Ovary (tissue), 9 donors: ENCODE results near the gene CCDC61. TPM values are rescaled to one million over a fixed set of nuclear protein-coding genes. Genes with fewer than 3 reads are reported as not detected.

Source experiments
- DNase-seq, 5 donors: peaks; one replicate each; pipeline ENCODE4 v3.0.0-alpha.2; 2019 to 2020
- H3K27ac ChIP-seq, 2 donors: fragments of 200-600 bp; one replicate each; pipeline versions ENCODE4 v1.5.1 to v1.8.0; 2019 to 2022
- H3K27me3 ChIP-seq: fragments of 200-600 bp; one replicate; pipeline ENCODE4 v1.8.0; 2022
- H3K36me3 ChIP-seq: fragments of 200-600 bp; sonication (generic); one replicate; pipeline ENCODE4 v1.5.1; 2019
- H3K4me1 ChIP-seq: one replicate; pipeline ENCODE4 v1.8.1; 2013; ENCODE audit warnings: mild to moderate bottlenecking, moderate library complexity; ENCODE audit not compliant: insufficient read depth
- H3K4me3 ChIP-seq: fragments of 200-600 bp; sonication (generic); one replicate; pipeline ENCODE4 v1.5.1; 2017
- H3K9me3 ChIP-seq, 2 donors: fragments of 200-600 bp in 1 of 2; sonication (generic) in 1 of 2; one replicate each; pipeline versions ENCODE4 v1.5.1 to v1.8.1; 2013 to 2019; ENCODE audit warnings: mild to moderate bottlenecking in 1 of 2, moderate library complexity in 1 of 2
- EP300 ChIP-seq: sonication (generic); formaldehyde crosslinking; IDR thresholded peaks from one replicate; pipeline ENCODE4 v1.6.1; 2017; ENCODE audit warnings: antibody characterized with exemption
- POLR2A ChIP-seq: fragments of 450-650 bp; IDR thresholded peaks from one replicate; pipeline ENCODE4 v1.6.1; 2017; ENCODE audit warnings: antibody characterized with exemption, mild to moderate bottlenecking, moderate library complexity
- WGBS, 3 donors: extraction: QIAGEN DNeasy Blood & Tissue Kit in 1 of 3; methylation state at CpG; one replicate each; pipeline versions ENCODE4 v1.1.5 to v1.1.7; 2013 to 2017; 5-methylcytosine and 5-hydroxymethylcytosine counted together
- intact Hi-C, 4 donors: fragments of 100-400 bp; cut with DNase I; formaldehyde crosslinking; loops; one replicate each; pipeline versions ENCODE4 v1.11.0 to v1.15.1; 2022 to 2023
- polyA plus RNA-seq, 2 donors: library from polyadenylated mRNA; stranded (reverse); fragments of 200-250 nt in 1 of 2; fragments of 350-450 nt in 1 of 2; fragmentation: Illumina TruSeq in 1 of 2; extraction: RNeasy Lipid Tissue Mini Kit (QIAGEN cat#74804) in 1 of 2; gene quantifications; one replicate each; pipeline ENCODE4 v1.2.3, GENCODE V29; 2013 to 2014
- total RNA-seq, 7 donors: library from RNA; depleted of rRNA in 2 of 7; stranded (reverse); fragments of >200 nt in 2 of 7; fragmentation: NEBNext Ultra II Directional in 3 of 7; extraction: Animal tissue kit (Norgen Biotek cat#: 25700) in 3 of 7; gene quantifications; one replicate each; pipeline versions ENCODE4 v1.1.0 to v1.2.4, GENCODE V29; 2016 to 2023
- TF ChIP-seq, protein P1 (sequence below), 3 donors: fragments of 450-650 bp in 2 of 3; fragments of 200-600 bp in 1 of 3; IDR thresholded peaks; one replicate each; pipeline versions ENCODE4 v1.5.1 to v1.8.0; 2016 to 2022; ENCODE audit warnings: antibody characterized with exemption in 3 of 3, mild to moderate bottlenecking in 1 of 3
- donor health status: DM: no; HTN: no; CAD: no; lungs with moderate emphysema.
- donor health status: DM: no; HTN: no; CAD: no.
- donor health status: Bipolar disorder and iron deficiency.
- donor health status: DM: yes; HTN: yes; CAD: no.
- donor health status: DM: no; HTN: no; CAD: no.
- donor health status: DM: yes; HTN: yes; CAD: no.

Gene CCDC61
- total and polyA plus RNA-seq, 9 donors: 2.7 to 19.6 (median 14.9) TPM

- H3K27ac ChIP-seq: no peak overlapping the region
- no peaks in the 10 kb centered on the region for H3K36me3 ChIP-seq
- 80 to 83% (median 82%) methylated on average over 12 of the region's 12 CpGs for WGBS, 3 donors
- no peak for DNase-seq
- intact Hi-C loops: no loop called here
- H3K4me3 ChIP-seq: no peak overlapping the region
- H3K4me1 ChIP-seq: no peaks in the 10 kb centered on the region
- TF ChIP-seq POLR2A: no peak
- no peak for TF ChIP-seq EP300
- TF ChIP-seq, protein P1, sequence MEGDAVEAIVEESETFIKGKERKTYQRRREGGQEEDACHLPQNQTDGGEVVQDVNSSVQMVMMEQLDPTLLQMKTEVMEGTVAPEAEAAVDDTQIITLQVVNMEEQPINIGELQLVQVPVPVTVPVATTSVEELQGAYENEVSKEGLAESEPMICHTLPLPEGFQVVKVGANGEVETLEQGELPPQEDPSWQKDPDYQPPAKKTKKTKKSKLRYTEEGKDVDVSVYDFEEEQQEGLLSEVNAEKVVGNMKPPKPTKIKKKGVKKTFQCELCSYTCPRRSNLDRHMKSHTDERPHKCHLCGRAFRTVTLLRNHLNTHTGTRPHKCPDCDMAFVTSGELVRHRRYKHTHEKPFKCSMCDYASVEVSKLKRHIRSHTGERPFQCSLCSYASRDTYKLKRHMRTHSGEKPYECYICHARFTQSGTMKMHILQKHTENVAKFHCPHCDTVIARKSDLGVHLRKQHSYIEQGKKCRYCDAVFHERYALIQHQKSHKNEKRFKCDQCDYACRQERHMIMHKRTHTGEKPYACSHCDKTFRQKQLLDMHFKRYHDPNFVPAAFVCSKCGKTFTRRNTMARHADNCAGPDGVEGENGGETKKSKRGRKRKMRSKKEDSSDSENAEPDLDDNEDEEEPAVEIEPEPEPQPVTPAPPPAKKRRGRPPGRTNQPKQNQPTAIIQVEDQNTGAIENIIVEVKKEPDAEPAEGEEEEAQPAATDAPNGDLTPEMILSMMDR (IDR thresholded peaks at IDR 0.05): no peak
- H3K9me3 ChIP-seq: no peaks in the 10 kb centered on the region
- H3K27me3 ChIP-seq: no peaks in the 10 kb centered on the region
Observed at GRCh38 chr19:45990113-45990728, 5.0 kb upstream of the CCDC61 start.

DNA sequence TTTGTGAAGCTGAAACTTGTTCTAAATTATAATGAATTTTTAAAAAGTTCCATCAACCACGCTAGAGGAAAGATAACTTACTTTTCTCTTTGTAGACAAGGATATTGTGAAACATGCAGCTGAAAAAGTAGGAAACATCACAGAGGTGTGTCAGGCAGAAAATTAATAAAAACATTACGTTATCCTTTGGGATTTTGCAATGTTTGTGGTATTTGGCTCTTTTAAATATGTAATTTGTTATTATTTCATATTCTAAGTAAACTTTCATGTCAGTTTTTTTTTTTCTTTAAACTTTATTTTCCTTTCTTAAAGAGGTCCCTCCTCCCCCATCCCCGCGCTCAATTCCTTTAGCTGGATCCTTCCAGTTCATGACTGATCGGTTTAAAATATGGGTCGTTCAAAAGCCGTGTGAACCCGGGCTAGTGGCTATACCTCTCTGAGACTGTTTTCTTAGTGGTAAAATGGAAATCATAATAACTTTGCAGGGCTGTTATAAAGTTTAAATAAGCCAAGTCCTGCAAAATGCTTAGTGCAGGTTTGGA is 740 bp upstream of the CCDC61 start:
- WGBS, 3 donors: 3 to 4% (median 4%) methylated on average over 8 of the region's 8 CpGs
- no peak for DNase-seq
- TF ChIP-seq EP300: no peak
- TF ChIP-seq, protein P1 (IDR thresholded peaks at IDR 0.05): no peak
- no peak for TF ChIP-seq POLR2A
- H3K4me1 ChIP-seq: no peaks in the 10 kb centered on the region
- no peaks in the 10 kb centered on the region for H3K27me3 ChIP-seq
- no peak overlapping the region for H3K27ac ChIP-seq
- intact Hi-C loops: no loop called here
- no peaks in the 10 kb centered on the region for H3K36me3 ChIP-seq
- peak overlapping the region; percentile 34 for H3K4me3 ChIP-seq
- H3K9me3 ChIP-seq: no peaks in the 10 kb centered on the region

DNA sequence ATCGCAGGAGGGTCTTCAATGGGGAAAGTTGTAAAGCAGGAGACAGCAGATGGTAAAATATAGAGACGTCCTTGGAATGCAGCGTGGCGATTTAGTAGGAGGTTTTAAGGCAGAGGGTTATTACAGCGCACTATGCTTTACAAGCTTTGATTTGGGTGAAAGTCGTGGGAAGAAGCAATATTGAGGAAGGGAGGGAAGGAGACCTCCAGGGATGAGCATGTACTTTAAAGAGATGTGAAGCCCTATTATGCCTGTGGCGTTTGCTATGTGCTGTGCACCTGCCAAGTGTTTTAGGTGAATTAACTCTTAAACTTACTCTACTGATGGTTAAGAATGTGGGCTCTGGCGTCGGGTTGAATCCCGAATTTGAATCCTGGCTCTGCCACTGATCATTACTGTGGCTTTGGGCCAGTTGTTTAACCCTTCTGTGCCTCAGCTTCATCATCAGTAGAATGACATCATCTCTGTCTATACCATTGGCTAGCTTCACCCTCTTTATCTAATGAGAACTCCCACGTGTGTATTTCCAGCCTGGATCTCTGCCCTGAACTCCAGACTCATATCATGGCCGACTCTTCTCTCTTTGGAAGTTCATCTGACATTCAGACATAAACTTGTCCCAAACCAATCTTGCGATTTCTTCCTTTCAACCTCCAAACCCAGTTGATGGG is 583 bp downstream of the CCDC61 start:
- no peak overlapping the region for H3K27ac ChIP-seq
- 7 to 8% (median 7%) methylated on average over 13 of the region's 13 CpGs for WGBS, 3 donors
- intact Hi-C loops: no loop called here

GRCh38 chr19:45996933-45997332 is 1.7 kb downstream of the CCDC61 start:
- intact Hi-C loops: no loop called here
- no peaks in the 10 kb centered on the region for H3K9me3 ChIP-seq
- peaks cover 6% of the 10 kb centered on the region for H3K4me1 ChIP-seq
- H3K27ac ChIP-seq: no peak overlapping the region
- no peak for TF ChIP-seq EP300
- TF ChIP-seq POLR2A: no peak
- TF ChIP-seq, protein P1 (IDR thresholded peaks at IDR 0.05): no peak
- no peaks in the 10 kb centered on the region for H3K36me3 ChIP-seq
- H3K27me3 ChIP-seq: no peaks in the 10 kb centered on the region
- 83 to 92% (median 83%) methylated on average over 8 of the region's 8 CpGs for WGBS, 3 donors
- DNase-seq: no peak
- no peak overlapping the region for H3K4me3 ChIP-seq

More for the DNA sequence above, 583 bp downstream of the CCDC61 start:
- H3K27me3 ChIP-seq: no peaks in the 10 kb centered on the region
- no peaks in the 10 kb centered on the region for H3K36me3 ChIP-seq
- TF ChIP-seq, protein P1 (IDR thresholded peaks at IDR 0.05): no peak
- no peak for TF ChIP-seq EP300
- TF ChIP-seq POLR2A: no peak
- H3K4me1 ChIP-seq: peaks cover 5% of the 10 kb centered on the region
- H3K9me3 ChIP-seq: no peaks in the 10 kb centered on the region
- peak overlapping the region; percentile 77 for H3K4me3 ChIP-seq
- DNase-seq: no peak
